ENCODE measurements around the gene CBLC.

GRCh38 chr19:44795398-44795987 lies 17.8 kb downstream of the CBLC start:
- TF ChIP-seq YY1 (IDR thresholded peaks at IDR 0.05; ENCODE audit: insufficient read depth, insufficient read length) (no peak), ZNF274 (IDR thresholded peaks at IDR 0.05; ENCODE audit: low read depth, low read length) (no peak), SUZ12 (IDR thresholded peaks at IDR 0.05; ENCODE audit: extremely low read depth, insufficient read depth, insufficient read length) (no peak)

All from NT2/D1 (cell line).